ENCODE data around the gene ADD1. TPM values are rescaled to one million over a fixed set of nuclear protein-coding genes. Genes with fewer than 3 reads are reported as not detected.
"Not testable (repeated sequence)": the region's sequence is repeated elsewhere in the genome, so short reads cannot be mapped to it uniquely, and the experiment has no call there.

Gene ADD1
- total RNA-seq, 2 experiments from 2014 or later: 251 to 260 TPM

DNA sequence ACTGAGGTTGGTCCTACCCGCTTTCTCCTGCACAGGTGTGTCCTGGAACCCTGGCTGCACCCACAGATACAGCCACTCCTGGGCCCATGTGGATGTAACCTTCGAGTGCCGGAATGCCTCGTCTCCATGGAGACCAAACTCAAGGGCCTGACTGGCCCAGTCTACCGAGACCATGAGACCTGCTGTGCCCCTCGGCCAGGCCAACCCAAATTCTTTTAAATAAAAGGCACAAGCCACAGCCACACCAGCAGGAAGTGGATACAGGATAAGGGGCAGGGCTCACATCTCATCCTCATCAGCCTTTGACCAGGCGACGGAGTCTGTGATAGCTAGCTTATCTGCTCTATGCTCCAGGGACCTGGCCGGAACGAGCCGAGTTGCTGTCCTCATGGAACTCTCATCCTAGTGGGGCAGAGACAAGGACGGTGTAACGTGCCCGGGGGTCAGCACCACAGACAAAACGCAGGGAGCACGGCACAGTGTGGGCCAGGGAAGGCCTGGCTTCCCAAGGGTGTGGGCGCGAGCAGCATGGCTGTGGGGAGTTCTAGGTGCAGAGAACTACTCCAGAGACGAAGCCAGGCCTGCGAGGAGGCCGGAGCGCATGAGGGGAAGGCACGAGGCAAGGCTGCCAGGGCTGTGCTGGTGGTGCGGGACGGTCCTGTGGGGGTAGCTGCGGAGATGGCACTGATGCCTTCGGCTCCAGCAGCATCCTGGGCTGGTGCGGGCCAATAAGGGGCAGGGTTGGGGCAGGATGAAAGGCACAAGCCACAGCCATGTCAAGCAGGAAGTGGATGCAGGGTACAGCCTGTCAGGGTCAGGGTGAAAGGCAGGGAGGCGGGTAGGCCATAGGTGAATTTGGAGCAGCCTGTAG, 96.9 kb downstream of the ADD1 start:
- Mint-ChIP-seq H3K27ac (peak overlapping the region; percentile 74), H3K9me3 (ENCODE audit: low read depth) (no peaks in the 10 kb centered on the region), H3K36me3 (peaks cover 67% of the 10 kb centered on the region), H3K27me3 (no peaks in the 10 kb centered on the region), H3K4me3 (no peak overlapping the region), H3K4me1 (peaks cover 84% of the 10 kb centered on the region)
- CTCF ChIA-PET: interaction anchor here (2.6 kb wide), 1 partner anchor 13 kb away, joined by 10 read pairs; no protein-coding TSS in a partner anchor
- DNase-seq (peak; percentile 36), ATAC-seq (no peak)

GRCh38 chr4:2941138-2942036, 97.7 kb downstream of the ADD1 start:
- H3K36me3 Mint-ChIP-seq: peaks cover 74% of the 10 kb centered on the region
- H3K4me1 Mint-ChIP-seq: peaks cover 76% of the 10 kb centered on the region
- H3K4me3 Mint-ChIP-seq: no peak overlapping the region
- ATAC-seq (no peak), DNase-seq (peak; percentile 39)
- CTCF ChIA-PET: interaction anchor here (2.6 kb wide), 1 partner anchor 13 kb away, joined by 10 read pairs; no protein-coding TSS in a partner anchor
- no peaks in the 10 kb centered on the region for H3K27me3 Mint-ChIP-seq
- H3K27ac Mint-ChIP-seq: peak overlapping the region; percentile 93
- H3K9me3 Mint-ChIP-seq (ENCODE audit: low read depth): no peaks in the 10 kb centered on the region

- peak; percentile 60 for ATAC-seq
- H3K4me3 Mint-ChIP-seq: peak overlapping the region; percentile 47
- no peaks in the 10 kb centered on the region for H3K9me3 Mint-ChIP-seq (ENCODE audit: low read depth)
- peaks cover 69% of the 10 kb centered on the region for H3K4me1 Mint-ChIP-seq
- CTCF ChIA-PET: interaction anchor here (2.6 kb wide), 1 partner anchor 12 kb away, joined by 10 read pairs; no protein-coding TSS in a partner anchor
- peak; percentile 72 for DNase-seq
- no peaks in the 10 kb centered on the region for H3K27me3 Mint-ChIP-seq
- H3K27ac Mint-ChIP-seq: peak overlapping the region; percentile 93
- H3K36me3 Mint-ChIP-seq: peaks cover 72% of the 10 kb centered on the region
Observed at GRCh38 chr4:2942037-2942531, 98.4 kb downstream of the ADD1 start.

GRCh38 chr4:2942532-2943363, 99.1 kb downstream of the ADD1 start:
- H3K9me3 Mint-ChIP-seq (ENCODE audit: low read depth): no peaks in the 10 kb centered on the region
- H3K4me1 Mint-ChIP-seq: peaks cover 62% of the 10 kb centered on the region
- ATAC-seq (peak; percentile 73), DNase-seq (peak; percentile 74)
- H3K27ac Mint-ChIP-seq: peak overlapping the region; percentile 93
- CTCF ChIA-PET: interaction anchor here (1.4 to 2.9 kb wide), 3 partner anchors 11 to 19 kb away, joined by 4 to 26 read pairs (median 10); no protein-coding TSS in a partner anchor
- peak overlapping the region; percentile 47 for H3K4me3 Mint-ChIP-seq
- H3K27me3 Mint-ChIP-seq: no peaks in the 10 kb centered on the region
- H3K36me3 Mint-ChIP-seq: peaks cover 73% of the 10 kb centered on the region

DNA sequence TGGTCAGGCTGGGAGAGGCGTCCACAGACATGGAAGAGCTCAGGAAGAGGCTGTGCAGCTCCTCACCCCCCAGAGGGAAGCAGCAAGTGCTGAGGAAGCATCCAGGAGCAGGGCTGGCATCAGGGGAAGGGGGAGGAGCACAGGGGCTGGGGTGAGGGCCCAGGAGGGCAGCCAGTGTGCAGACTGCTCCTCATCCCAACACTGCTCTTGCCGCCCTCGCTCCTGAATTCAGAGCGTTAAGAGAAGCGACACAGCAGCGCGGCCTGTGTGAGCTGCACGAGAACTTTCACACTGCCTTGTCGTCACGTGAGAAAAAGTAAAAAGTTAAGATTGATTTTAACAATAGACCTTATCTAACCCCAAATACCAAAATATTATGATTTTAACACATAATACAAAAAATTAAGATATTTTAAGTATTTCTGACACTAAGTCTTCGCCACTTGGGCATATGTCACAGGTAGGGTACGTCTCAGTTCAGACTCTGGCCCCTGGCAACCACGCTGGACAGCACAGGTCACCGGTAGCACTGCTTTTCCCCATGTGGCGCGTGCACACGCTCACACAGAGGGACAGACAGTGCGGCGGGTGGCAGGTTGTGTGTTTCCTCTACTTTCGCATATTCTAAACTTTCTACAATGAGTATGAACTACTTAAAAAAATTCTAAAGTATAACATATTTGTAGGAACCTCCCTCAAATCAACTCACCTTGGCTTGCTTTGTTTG, 99.9 kb downstream of the ADD1 start:
- no peak for ATAC-seq
- Mint-ChIP-seq H3K9me3 (ENCODE audit: low read depth) (no peaks in the 10 kb centered on the region), H3K4me1 (peaks cover 60% of the 10 kb centered on the region), H3K4me3 (no peak overlapping the region), H3K27me3 (no peaks in the 10 kb centered on the region), H3K36me3 (peaks cover 73% of the 10 kb centered on the region), H3K27ac (peak overlapping the region; percentile 70)
- CTCF ChIA-PET: interaction anchor here (1.2 to 2.9 kb wide), 4 partner anchors 12 to 180 kb away, joined by 4 to 26 read pairs (median 5); no protein-coding TSS in a partner anchor
- DNase-seq: no peak

DNA sequence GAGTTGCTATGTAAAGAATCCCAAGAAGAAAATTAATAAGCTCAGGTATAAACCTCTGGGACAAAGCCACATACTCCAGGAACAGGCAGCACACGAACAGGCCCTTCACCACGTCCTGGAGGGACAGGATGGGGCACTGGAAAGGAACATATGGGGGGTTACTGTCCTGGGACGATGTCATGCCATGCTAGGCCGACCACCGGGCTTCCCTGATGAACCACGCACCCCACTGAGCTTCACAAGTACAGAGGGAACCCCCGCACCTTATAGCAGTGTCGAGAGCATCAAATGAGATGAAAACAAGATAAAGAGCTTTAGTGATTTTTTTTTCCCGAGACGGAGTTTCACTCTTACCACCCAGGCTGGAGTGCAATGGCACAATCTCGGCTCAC, 100.4 kb downstream of the ADD1 start:
- no peak overlapping the region for H3K4me3 Mint-ChIP-seq
- no peaks in the 10 kb centered on the region for H3K27me3 Mint-ChIP-seq
- peaks cover 74% of the 10 kb centered on the region for H3K36me3 Mint-ChIP-seq
- ATAC-seq (no peak), DNase-seq (no peak)
- CTCF ChIA-PET: interaction anchor here (1.2 to 2.9 kb wide), 4 partner anchors 11 to 180 kb away, joined by 4 to 26 read pairs (median 5); no protein-coding TSS in a partner anchor
- peak overlapping the region; percentile 51 for H3K27ac Mint-ChIP-seq
- peaks cover 55% of the 10 kb centered on the region for H3K4me1 Mint-ChIP-seq
- no peaks in the 10 kb centered on the region for H3K9me3 Mint-ChIP-seq (ENCODE audit: low read depth)

- Mint-ChIP-seq H3K36me3 (peaks cover 68% of the 10 kb centered on the region), H3K4me1 (peaks cover 47% of the 10 kb centered on the region), H3K27me3 (no peaks in the 10 kb centered on the region), H3K4me3 (no peak overlapping the region), H3K9me3 (ENCODE audit: low read depth) (no peaks in the 10 kb centered on the region), H3K27ac (peak overlapping the region; percentile 2)
- ATAC-seq (no peak), DNase-seq (no peak)
- CTCF ChIA-PET: interaction anchor here (0.6 to 2.9 kb wide), 5 partner anchors 10 to 181 kb away, joined by 3 to 26 read pairs (median 4); no protein-coding TSS in a partner anchor
Observed at GRCh38 chr4:2944586-2945526, 101.2 kb downstream of the ADD1 start.

GRCh38 chr4:2945619-2946604, 102.3 kb downstream of the ADD1 start:
- not testable (repeated sequence) for H3K9me3 Mint-ChIP-seq (ENCODE audit: low read depth); H3K27ac Mint-ChIP-seq; H3K4me3 Mint-ChIP-seq; ATAC-seq; DNase-seq; H3K27me3 Mint-ChIP-seq
- Mint-ChIP-seq H3K36me3 (peaks cover 64% of the 10 kb centered on the region), H3K4me1 (peaks cover 37% of the 10 kb centered on the region)
- CTCF ChIA-PET: interaction anchor here (0.6 to 3.0 kb wide), 5 partner anchors 9 to 23 kb away, joined by 3 to 26 read pairs (median 3); no protein-coding TSS in a partner anchor

- DNase-seq (no peak), ATAC-seq (no peak)
- Mint-ChIP-seq H3K27ac (no peak overlapping the region), H3K9me3 (ENCODE audit: low read depth) (no peaks in the 10 kb centered on the region), H3K36me3 (peaks cover 62% of the 10 kb centered on the region), H3K4me3 (no peak overlapping the region), H3K27me3 (no peaks in the 10 kb centered on the region), H3K4me1 (peaks cover 32% of the 10 kb centered on the region)
- CTCF ChIA-PET: interaction anchor here (1.2 to 3.0 kb wide), 5 partner anchors 11 to 184 kb away, joined by 3 to 23 read pairs (median 5); no protein-coding TSS in a partner anchor
Observed at GRCh38 chr4:2946812-2947600, 103.4 kb downstream of the ADD1 start.
